ENCODE measurements around the gene GPSM1.

GRCh38 chr9:136404801-136405136 is 77.4 kb downstream of the GPSM1 start:
- TF ChIP-seq CTCF (IDR thresholded peaks at IDR 0.05; ENCODE audit: poor library complexity) = no peak
- no peak for TF ChIP-seq EZH2 (IDR thresholded peaks at IDR 0.05; ENCODE audit: borderline replicate concordance)
